ENCODE data around the gene ZNF169.
"Not testable (repeated sequence)": the region's sequence is repeated elsewhere in the genome, so short reads cannot be mapped to it uniquely, and the experiment has no call there.

ZNF169 gene

DNA sequence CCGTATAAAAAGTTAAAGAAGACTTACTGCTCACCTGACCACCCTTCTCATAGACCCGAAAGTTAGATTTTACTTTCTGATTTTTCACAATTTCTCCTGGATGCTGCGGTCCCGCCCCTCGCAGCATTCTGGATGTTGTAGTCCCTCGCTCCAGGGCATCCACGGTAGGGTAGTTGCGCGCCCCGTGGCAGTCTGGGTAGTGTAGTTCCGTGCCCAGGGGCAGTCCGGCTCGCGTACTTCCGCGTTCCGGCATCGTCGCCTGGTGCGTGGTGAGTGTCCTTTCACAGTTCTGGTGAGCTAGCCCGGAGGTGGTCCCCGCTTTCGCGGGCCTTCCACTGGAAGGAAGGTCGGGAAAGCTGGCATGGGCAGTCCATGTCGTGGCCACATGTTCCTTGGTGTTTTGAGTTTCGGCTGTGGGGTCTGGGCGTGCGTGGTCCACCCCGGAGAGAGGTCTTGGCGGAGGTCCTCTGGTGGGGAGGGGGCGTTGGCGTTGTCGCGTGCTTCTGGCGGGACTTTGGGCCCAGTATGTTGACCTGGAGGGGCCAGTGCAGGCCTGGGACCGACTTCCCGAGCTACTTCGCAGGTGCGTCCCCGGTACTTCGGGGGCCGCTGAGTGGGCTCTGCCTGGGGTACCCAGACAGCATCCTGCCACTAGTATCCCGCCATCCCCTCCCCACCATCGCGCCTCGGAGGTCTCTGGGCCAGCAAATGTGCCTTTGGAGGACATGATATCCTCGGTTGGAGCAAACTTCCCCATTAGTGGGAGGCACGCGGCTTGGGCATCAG lies at the start of gene ZNF169:
TSS of gene ZNF169 (plus strand) at position 222 of the 786 bp plus-strand sequence. CDS start 19,515 bp downstream, outside the sequence.
- peak; percentile 7 for DNase-seq (ENCODE audit: low read depth, low spot score)

DNA sequence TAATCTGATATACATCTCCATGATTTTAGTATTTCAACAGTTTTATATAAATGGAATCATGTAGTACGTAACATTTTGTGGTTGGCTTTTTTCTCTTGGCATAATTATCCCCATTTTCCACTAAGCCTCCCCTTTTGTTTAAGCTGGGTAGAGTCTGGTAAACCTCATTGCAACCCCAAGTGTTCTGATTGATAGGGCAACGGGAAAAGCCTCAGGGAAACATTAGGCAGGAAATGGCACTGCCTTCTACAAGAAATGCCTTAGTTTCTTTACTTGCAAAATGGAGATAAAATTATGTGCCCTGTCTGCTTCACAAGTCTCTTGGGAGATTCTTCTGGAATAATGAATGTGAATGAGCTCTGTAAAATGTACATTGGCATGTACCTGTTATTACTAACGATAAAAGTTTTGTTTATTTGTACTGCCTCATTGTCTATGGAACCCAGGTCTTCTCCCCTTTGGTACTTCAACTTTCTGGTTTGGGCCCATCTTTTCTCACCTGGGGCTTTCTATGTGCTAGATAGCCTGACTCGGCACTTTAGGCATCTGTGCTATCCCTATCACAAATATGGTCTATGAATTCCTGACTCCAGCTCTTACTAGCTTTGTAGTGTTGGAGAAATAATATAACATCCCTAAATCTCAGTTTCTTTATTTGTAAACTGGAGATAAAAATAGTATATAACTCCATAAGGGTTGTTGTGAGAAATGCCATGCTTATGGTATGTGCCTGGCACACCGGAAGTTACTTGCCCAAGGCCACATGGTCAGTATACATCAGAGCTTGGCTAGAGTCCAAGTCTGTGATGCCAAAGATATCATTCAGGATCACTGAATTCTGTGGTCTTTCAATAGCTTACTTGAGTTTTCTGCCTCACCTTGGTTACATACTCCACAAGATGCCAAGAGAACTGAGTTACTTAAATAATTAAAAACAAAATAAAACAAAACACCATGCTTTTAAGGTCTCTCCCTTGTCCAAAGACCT lies 48.2 kb upstream of the ZNF169 start:
- no peak for DNase-seq (ENCODE audit: low read depth, low spot score)

DNA sequence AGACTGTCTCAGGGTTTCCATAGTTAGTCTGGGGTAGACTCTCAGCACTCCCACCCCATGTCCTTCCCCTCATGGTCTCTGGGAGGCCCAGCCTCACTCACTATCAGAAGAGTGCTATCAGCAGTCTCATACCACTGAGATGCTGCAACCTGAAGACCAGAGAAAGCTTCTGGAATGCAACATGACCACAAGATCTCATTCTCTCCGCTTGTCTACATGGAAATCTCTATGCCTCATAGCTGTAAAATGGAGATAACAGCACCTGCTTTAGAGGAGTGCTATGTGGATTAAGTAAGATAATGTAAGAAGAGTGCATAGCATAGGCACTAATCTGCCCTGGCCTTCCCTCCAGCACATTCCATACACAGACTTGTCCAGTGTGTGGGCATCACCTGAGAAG lies 47.0 kb upstream of the ZNF169 start:
- no peak for DNase-seq (ENCODE audit: low read depth, low spot score)

DNA sequence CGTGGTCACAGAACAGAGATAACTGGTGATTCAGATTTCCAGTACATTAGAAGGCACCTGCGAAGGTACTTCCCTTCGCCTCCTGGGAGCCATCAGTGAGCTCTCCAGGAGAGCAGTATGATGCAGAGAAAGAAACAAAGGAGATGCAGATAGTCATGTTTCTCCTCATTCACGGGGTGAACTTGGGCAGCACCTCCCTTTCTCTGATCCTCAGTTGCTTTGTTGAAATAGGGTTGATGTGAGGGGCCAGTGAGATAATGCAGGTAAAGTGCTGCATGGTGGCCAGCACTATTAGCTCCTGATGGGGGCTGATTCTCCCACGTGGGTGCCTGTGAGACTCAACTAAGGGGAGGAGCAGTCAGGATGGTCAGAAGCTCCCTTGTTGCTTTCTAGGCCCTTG lies 46.6 kb upstream of the ZNF169 start:
- no peak for DNase-seq (ENCODE audit: low read depth, low spot score)

DNA sequence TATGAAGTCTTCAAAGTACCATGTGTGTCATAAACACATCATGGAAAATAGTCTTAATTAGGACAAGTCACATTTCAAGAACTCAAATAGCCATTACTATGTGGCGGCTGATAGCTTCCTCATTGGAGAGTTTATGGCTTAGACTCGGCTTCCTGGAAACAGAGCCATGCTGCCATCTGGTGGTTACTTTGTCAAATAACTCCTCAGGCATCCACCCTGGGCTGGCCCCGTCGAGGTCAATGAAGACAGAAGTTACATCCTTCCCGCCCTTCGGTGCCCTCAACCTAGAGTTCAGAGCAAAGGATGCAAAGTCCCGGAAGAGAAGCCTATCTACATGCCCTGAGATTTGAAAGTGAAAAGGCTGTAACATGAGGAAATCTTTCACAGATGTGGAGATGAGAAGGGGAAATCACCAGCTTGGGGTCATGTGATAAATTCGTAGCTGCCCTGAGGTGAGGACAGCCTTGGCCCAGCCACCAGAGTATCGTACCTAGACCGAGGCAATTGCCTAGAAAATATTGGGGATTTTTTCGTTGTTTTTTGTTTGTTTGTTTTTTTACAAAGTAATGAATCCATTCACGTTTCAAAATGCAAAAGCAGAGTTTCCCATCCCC lies 45.5 kb upstream of the ZNF169 start:
- peak; percentile 20 for DNase-seq (ENCODE audit: low read depth, low spot score)

DNA sequence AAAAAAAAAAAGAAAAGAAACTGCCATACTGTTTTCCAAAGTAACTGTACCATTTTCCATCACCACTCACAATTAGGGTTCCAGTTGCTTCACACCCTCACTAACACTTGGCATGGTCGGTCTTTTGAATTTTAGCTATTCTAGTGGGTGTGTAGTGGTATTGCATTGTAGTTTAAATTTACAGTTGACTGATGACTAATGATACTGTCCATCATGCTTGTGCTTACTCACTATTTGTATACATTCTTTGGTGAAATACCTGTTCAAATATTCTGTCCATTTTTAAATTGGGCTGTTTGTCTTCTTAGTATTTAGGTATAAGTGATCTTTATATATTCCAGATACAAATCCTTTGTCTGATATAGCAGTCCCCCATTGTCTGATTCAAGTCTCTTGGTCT lies 36.2 kb upstream of the ZNF169 start:
- no peak for DNase-seq (ENCODE audit: low read depth, low spot score)

DNA sequence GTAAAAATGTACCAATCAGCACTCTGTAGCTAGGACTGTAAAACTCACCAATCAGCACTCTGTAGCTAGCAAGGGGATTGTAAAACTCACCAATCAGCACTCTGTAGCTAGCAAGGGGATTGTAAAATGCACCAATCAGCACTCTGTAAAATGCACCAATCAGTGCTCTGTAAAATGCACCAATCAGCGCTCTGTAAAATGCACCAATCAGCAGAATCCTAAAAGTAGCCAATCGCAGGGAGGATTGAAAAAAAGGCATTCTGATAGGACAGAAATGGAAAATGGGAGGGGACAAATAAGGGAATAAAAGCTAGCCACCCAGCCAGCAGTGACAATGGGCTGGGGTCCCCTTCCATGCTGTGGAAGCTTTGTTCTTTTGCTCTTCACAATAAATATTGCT lies 33.7 kb upstream of the ZNF169 start:
- not testable (repeated sequence) for DNase-seq (ENCODE audit: low read depth, low spot score)

DNA sequence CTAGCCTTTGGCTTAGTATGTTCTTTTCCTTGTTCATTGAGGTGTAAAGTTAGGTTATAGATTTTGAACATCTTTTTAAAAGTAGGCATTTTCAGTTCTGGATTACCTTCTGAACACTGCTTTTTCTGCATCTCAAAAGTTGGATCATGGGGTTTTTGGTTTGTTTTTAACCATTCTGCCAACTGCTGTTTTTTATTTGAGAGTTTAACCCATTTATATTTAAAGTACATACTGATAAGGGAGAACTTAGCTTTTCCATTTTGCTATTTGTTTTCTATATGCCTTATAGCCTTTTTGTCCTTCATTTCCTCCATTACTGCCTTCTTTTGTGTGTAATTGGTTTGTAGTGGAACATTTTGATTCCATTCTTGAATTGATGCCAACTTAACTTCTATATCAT lies 30.5 kb upstream of the ZNF169 start:
- no peak for DNase-seq (ENCODE audit: low read depth, low spot score)

DNA sequence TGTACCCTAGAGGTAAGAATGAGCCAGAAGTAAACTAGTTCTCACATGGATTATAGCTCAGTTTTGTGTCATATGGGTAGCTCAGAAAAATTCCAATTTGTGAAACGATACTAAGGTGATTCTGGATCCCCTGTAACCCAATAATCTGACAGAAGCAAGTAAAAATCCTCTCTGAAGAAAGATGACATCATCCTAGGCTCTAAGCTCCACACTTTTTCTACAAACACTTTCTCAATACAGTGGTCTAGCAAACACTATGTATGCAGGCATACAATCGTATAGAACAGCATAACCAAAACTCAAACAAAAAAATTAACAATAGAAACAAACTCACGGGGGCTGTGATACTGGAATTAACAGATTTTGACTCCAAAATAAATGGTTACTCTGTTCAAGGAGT lies 26.7 kb upstream of the ZNF169 start:
- DNase-seq (ENCODE audit: low read depth, low spot score): no peak

DNA sequence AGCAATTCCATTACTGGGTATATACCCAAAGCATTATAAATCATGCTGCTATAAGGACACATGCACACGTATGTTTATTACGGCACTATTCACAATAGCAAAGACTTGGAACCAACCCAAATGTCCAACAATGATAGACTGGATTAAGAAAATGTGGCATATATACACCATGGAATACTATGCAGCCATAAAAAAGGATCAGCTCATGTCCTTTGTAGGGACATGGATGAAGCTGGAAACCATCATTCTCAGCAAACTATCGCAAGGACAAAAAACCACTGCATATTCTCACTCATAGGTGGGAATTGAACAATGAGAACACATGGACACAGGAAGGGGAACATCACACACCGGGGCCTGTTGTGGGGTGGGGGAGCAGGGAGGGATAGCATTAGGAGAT lies 18.0 kb upstream of the ZNF169 start:
- not testable (repeated sequence) for DNase-seq (ENCODE audit: low read depth, low spot score)

DNA sequence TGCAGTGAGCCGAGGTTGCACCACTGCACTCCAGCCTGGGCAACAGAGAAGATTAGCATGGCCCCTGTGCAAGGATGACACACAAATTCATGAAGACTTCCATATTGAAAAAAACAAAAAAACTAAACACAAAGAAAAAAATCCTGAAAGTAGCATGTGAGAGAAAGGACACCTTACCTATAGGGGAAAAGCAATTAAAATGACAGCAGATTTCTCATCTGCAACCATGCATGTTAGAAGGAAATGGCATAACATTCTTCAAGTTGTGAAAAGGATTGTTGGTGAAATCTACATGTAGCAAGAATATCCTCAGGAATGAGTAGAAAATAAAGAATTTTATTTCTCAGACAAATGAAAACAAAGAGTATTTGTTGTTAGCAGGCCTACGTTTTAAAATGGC lies 13.4 kb upstream of the ZNF169 start:
- DNase-seq (ENCODE audit: low read depth, low spot score): no peak

DNA sequence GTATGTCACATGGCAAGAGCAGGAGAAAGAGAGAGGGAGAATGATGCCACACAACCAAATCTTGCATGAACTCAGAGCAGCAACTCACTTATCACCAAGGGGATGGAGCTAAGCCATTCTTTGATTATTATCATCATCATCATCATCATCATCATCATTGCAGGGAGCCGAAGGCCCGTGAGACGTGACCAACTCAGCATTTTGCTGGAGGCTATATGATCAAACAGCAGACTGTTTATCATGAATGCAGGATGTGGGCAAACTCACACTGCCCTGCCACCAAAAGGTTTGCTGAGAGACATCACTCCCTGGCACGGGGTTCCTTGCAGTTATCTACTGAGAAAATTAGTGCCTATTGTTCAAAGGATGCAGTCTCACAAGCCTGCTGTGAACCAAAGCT lies 8.6 kb upstream of the ZNF169 start:
- no peak for DNase-seq (ENCODE audit: low read depth, low spot score)

DNA sequence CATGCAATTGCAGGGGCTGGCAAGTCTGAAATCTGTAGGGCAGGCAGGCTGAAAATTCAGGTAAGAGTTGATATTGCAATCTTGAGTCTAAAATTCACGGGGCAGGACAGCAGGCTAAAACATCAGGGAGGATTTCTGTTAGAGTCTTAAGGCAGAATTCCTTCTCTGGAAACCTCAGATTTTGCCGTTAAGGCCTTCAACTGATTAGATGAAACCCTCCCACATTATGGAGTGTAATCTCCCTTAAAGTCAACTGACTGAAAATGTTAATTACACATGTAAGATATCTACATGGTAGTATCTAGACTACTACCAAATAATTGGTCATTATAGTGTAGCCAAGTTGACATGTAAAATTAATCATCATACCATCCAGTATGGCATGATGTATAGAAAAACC lies 3.1 kb upstream of the ZNF169 start:
- DNase-seq (ENCODE audit: low read depth, low spot score): no peak

DNA sequence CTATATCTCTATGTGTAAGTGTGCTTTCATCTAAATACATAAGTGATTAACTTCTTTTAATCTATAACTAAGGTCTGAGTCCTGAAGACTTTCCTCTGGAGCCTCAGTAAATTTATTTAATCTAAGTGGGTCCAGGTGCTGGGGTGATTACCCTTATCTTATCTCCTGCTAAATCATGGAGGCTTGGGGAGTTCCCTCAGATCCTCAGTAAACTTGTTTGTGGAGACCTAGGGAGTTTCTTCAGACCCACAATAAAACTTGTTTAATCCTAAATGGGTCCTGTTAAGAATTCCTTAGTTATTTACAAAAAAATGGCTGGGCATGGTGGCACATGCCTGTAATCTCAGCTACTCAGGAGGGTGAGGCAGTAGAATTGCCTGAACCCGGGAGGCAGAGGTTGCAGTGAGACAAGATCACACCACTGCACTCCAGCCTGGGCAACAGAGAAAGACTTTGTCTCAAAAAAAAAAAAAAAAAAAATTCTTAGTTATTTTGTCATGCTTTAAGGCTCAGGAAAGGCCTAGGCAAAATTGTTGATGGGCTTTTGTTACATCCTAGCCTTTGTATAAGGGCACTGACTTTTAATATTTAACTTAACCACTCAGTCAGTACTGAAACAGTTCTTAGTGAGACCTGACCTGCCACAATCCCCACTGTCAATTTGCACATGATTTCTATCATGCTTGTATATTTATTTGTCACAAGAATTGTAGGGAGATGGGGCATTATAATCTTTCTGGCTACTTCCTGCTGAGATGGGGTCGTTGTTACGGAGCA lies 6.7 kb downstream of the ZNF169 start:
- DNase-seq (ENCODE audit: low read depth, low spot score): not testable (repeated sequence)

DNA sequence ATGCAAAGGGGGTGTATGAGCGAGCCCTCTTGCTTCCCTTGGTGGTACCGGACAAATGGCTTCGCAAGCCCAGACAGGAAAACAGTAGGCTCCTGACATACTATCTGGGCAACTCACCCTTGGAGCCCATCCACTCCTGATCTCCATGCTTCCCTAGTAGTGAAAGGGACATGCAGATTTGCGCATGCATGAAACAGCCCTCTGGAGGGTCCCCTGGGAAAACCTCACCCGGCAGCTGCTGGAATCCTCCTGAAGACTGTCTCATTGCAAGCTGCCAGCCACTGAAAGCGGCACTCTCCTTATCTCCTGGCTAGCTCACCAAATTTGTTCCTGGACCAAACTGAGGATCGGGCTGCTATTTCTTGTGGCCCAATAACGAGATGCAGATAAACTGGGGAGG lies 10.2 kb downstream of the ZNF169 start:
- DNase-seq (ENCODE audit: low read depth, low spot score): no peak

DNA sequence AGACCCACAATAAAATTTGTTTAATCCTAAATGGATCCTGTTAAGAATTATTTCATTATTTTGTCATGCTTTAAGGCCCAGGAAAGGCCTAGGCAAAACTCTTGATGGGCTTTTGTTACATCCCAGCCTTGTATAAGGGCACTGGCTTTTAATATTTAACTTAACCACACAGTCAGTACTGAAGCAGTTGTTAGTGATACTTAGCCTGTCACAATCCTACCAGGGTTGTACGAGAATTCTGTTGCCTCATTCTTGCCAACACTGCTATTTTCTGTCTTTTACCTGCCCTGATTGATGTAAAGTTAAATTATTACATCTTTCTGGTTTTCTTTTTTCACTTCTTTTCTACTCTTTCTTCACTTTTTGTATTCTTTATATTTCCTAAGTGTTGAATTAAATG lies 10.9 kb downstream of the ZNF169 start:
- no peak for DNase-seq (ENCODE audit: low read depth, low spot score)

DNA sequence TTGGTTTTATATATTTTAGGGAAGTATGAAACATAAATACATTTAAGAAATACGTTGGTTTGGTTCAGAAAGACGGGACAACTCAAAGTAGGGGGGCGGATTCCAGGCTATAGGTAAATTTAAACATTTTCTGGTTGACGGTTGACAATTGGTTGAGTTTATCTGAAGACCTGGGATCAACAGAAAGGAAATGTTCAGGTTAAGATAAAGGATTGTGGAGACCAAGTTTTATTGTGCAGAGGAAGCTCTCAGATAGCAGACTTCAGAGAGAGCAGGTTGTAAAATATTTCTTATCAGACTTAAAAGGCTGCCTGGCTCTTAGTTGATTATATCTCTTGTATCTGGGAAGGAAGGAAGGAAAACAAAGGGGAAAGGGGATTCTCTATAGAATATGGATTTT lies 17.9 kb downstream of the ZNF169 start:
- DNase-seq (ENCODE audit: low read depth, low spot score): not testable (repeated sequence)

DNA sequence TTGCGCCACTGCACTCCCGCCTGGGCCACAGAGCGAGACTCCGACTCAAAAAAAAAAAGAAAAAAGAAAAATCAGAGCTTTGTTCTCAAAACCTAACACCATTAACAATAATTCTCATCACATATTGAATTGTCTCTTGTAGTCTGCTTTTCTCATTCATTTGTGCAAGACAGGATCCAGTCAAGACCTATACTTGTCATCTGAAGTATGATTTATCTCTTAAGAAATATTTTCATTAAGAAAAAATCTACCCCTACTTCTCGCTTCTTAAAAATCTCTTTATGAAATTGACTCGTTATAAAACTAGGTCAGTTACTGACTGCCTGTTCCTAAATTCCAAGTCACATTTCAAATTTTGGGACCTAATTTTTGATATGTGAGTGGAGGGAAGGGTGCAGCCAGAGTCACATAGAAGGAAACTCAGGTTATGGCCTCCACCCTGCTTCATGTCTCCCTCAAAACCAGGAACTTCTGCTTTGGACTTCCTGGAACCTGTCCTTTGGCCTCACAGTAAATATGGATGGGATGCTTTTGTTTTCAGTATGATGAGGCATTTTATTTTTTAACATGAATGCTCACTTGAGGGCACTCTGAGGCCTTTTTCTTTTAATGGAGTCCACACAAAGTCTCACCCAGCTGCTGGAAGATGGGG lies 18.9 kb downstream of the ZNF169 start:
- no peak for DNase-seq (ENCODE audit: low read depth, low spot score)

DNA sequence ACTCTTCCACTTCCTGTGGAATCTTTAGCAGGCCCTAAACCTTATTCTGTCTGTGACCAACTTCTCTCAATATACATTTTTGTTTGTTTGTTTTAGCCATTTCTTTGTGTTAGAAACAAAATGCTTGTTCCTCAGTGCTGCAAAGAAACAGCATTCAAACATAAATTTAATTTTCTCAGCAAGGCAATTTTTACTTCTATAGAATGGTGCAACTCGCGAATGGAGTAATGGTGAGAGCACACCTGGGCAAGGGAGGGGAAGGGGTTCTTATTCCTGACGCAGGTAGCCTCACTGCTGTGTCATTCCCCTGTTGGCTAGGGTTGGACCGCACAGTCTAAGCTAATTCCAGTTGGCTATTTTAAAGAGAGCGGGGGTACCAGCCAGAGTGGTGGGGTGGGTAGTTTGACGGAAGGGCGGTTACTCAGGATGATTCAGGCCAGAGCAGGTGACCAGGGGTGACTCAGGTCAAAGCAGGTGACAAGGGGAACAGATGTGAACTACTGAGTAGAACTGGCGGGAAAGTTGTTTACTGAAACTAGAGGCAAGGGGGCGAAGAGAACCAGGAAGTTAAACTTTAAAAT lies 21.4 kb downstream of the ZNF169 start:
- no peak for DNase-seq (ENCODE audit: low read depth, low spot score)

DNA sequence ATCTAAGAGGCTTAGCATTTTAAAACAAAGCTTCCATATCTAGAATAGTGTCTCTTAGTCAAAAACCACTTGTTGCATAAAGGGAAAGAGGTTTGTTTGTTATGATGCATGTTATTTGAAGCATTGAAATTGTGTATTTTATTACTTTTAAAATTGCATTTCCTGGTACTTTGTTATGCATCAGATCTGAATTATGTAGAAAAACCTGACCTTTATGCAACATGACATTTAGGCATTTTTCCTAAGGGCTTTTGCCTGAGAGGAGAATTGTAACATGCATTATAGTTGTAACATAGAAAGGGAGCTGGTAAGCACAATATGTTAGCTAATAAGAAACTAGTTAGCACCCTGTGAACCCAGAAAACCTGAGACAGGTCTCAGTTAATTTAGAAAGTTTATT lies 22.0 kb downstream of the ZNF169 start:
- no peak for DNase-seq (ENCODE audit: low read depth, low spot score)

DNA sequence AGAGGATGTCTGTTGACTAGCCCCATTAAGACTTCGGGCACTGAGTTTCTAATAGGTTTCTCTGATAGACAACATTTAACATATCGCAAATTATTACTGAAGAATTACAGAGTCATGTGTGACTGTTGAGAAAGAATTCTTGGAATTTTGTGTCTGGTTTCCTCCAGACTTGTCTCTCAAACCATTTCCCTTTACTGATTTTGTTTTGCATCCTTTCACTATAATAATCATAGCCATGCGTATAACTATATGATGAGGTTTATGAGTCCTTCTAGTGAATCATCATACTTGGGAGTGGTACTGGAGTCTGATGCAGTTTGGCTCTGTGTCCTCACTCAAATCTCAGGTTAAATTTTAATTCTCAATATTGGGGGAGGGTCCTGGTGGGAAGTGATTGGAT lies 27.0 kb downstream of the ZNF169 start:
- no peak for DNase-seq (ENCODE audit: low read depth, low spot score)

Data from brain pericyte (primary cell).